Suppressor macrophage treated with lipopolysaccharide for 1 hour (primary cell): Measurements from ENCODE around the gene NFIC.
"Not testable (repeated sequence)": the region's sequence is repeated elsewhere in the genome, so short reads cannot be mapped to it uniquely, and the experiment has no call there.

Experiments
- DNase-seq, 3 donors: peaks; one replicate each; pipeline ENCODE4 v3.0.0-alpha.2; 2020 to 2022

NFIC gene

GRCh38 chr19:3401004-3401768 lies 34.8 kb downstream of the NFIC start:
- no peak for DNase-seq

DNA sequence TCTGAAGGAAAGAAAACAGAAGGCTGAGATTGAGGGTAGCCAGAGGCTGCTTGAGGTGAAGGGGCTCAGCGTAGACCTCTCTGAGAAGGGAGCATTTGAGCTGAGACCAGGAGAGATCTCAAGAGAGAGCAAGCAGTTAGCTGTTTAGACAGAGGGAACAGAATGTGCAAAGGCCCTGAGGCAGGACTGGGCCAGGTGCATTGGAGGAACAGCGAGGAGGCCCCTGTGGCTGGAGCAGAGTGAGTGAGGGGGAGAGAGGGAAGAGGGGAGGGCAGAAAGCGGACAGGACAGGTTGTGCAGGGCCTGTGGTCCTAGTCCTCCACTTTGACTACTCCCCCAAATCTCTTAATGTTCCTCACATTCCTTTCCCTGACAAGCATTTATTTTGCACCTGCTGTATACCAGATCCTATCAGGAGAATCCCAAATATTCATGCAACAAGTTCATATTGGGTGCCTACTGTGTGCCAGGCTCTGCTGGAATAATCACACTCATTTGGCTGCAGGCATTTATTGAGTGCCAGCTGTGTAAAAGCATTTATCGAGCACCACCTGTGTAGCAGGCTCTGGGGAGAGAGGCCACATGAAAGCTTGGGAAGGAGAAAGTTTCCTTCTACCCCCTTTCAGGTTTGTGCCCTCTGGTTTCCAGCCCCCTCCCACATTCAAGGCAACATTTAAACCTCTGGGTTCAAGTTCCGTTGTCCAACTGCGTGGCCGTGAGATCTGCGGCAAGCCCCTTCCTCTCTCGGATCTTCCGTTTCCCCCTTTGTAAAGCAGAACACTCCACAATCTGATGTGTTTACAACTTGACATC lies 36.5 kb downstream of the NFIC start:
- no peak for DNase-seq

- no peak for DNase-seq
Measured at GRCh38 chr19:3403489-3404323, 37.3 kb downstream of the NFIC start.

DNA sequence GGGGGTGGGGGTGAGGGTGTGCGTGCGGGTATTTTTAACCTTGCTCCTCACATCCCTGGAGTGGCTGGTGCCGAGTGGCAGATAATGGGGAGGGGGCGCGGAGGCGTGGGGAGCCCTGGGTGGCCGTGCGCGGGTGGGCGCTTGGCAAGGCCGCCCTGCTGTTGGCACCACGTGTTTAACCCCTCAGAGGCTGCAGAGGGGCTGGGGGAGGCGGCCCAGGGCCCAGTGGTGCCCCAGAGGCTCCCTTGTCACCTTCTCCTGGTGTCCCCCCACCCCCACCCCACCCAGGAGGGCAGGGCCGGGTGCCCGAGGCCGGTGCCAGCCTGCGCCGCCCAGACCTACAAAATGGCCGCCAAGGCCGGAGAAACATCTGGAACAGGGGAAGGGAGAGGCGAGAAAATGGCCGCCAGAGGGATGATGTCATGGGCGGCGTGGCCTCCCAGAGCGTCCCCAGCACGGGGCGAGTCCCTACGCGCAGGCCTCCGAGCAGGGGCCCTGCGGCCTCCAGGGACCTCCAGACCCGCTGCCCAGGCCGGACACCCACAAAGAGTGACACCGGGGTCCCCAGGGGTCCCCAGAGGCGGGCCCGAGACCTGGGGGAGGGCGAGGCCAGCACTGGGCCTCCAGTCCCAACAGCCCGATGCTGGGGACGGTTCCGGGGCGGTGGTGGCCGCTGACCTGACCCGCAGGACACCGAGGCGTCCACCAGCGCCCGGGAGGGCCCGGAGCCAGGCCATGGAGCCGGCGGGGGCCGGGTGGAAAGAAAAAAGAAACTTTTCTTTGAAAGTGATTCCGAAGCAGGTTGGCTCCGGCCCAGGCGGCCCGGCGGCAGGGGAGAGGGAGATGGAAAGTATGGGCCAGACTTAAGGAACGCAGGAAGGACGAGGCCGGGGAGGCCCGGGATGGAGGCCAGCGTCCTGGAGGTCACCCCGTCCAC lies 38.2 kb downstream of the NFIC start:
- no peak for DNase-seq

DNA sequence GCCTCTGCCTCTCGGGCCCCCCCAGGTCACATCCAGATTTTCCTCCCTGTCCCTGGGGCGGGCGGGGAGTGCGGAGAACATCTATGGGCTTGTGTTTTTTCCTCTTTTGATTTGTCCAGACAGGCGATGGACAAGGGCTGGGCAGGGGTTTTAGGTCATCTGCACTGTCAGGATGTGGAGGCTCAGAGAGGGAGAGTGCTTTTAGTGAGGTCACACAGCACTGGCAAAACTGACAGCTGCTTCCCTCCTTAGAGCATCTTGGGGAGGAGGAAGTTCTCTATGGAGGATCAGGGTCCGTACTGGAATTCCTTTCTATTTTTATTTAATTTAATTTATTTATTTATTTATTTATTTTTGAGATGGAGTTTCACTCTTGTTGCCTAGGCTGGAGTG lies 38.9 kb downstream of the NFIC start:
- DNase-seq = no peak

DNA sequence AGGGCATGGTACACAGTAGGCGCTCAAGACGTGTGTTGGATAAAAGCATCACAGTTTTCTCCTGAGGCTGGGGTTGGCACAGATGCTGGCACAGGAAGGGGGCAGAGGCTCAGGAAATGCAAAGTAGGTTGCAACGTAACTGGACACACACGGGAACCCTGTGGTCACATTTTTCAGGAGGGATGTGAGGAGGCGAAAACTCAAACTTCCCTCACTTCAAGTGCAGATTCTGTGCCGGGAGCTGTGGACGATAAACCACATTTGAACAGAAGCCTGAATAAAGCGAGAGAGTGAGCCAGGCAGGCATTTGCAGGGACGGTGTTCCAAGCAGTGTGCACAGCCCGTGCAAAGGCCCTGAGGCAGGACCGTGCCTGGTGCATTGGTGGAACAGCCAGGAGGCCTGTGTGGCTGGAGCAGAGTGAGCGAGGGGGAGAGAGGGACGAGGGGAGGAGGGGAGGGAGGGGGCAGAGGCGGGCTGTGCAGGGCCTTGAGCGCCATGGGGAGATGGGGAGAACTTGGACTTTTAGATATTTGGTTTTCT lies 40.3 kb downstream of the NFIC start:
- no peak for DNase-seq

GRCh38 chr19:3407556-3408516 lies 41.5 kb downstream of the NFIC start:
- no peak for DNase-seq

GRCh38 chr19:3408996-3409345 lies 42.6 kb downstream of the NFIC start:
- DNase-seq = no peak

GRCh38 chr19:3409346-3410064 lies 43.1 kb downstream of the NFIC start:
- DNase-seq = no peak

DNA sequence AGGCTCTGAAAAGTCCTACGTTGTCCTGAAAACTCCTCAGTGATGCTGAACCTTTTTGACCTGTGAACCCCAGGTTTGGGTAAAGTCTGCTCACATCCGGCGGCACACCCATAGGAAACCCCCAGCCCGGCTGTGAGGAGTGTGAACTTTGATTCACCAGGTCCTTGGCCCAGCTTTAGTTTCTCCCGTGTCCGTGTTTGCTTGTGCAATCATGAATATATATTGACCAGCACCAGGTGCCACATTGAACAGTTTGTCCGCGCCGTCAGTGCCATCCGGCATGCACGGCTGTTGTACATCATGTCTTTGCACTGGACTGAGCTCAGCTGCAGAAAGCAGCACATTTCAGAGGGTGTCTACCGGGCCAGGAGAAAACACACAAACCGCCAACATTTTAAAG lies 45.3 kb downstream of the NFIC start:
- DNase-seq = no peak

DNA sequence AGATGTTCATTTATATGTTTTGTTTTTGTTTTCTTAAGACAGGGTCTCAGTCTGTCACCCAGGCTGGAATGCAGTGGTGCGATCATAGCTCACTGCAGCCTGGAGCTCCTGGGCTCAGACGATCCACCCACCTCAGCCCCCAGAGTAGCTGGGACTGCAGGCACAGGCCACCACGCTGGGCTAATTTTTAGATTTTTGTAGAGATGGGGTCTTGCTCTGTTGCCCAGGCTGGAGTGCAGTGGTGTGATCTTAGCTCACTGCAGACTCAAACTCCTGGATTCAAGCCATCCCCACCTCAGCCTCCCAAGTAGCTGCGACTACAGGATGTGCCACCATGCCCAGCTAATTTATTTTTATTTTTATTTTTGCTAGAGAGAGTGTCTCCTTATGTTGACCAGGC lies 45.7 kb downstream of the NFIC start:
- no peak for DNase-seq

GRCh38 chr19:3413796-3414327 lies 47.5 kb downstream of the NFIC start:
- no peak for DNase-seq

DNA sequence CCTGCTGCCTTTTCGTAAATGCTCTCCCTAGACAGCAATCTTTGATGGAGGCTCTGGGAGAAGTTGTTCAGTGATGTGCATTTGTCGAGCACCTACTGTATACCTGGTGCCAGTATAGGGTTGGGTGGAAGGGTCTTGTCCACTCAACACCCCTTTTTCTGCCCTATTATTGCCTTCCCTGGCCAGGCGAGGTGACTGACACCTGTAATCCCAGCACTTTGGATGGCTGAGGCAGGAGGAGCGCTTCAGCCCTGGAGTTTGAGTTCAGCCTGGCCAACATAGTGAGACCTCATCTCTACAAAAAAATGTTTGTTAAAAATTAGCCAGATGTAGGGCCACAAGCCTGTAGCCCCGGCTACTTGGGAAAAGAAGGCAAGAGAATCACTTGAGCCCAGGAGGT lies 49.3 kb downstream of the NFIC start:
- no peak for DNase-seq

- no peak for DNase-seq
Measured at GRCh38 chr19:3420244-3420755, 53.9 kb downstream of the NFIC start.

GRCh38 chr19:3420909-3421619 lies 54.7 kb downstream of the NFIC start:
- no peak for DNase-seq

- DNase-seq = not testable (repeated sequence)
Measured at GRCh38 chr19:3421656-3422055, 55.3 kb downstream of the NFIC start.

DNA sequence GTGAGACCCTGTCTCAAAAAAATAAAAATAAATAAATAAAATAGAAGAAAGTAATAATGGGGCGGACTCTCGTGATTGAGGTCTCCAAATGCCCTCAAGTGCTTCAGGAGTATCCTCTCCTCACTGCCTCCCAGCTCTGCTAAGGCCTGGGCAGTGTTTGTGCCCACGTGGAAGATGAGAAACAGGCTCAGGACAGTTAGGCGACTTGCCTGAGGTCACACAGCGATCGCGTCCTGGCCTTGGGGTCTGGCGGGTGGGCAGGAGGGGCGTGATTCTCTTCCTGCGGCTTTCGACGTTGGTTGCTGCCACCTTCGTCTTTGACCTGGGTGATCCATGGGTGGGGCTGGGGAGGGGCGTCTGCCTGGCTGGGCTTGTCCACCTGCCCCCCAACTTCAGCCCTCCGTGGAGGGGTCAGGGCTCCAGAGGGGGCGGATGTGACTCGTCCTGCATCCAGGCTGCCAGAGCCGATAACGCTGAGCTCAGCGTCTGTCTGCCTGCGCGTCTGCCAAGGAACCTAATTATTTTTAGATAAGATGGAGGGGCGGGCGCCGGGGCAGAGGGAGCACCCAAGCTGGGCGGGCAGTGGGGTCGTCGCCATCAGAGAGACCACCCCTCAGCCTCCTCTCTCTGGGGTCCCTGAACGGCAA lies 56.9 kb downstream of the NFIC start:
- DNase-seq = no peak

GRCh38 chr19:3426433-3426832 lies 60.0 kb downstream of the NFIC start:
- DNase-seq = no peak

DNA sequence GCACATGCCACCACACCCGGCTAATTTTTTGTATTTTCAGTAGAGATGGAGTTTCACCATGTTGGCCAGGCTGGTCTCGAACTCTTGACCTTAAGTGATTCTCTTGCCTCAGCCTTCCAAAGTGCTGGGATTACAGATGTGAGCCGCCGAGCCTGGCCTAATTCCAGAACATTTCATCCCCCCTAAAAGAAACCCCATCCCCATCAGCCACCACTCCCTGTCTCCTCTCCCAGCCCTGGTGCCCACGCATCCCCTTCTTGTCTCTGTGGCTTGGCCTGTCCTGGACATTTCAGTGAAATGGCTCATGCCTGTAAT lies 63.9 kb downstream of the NFIC start:
- not testable (repeated sequence) for DNase-seq
